ENCODE data around the gene CDH13.

Gene CDH13

DNA sequence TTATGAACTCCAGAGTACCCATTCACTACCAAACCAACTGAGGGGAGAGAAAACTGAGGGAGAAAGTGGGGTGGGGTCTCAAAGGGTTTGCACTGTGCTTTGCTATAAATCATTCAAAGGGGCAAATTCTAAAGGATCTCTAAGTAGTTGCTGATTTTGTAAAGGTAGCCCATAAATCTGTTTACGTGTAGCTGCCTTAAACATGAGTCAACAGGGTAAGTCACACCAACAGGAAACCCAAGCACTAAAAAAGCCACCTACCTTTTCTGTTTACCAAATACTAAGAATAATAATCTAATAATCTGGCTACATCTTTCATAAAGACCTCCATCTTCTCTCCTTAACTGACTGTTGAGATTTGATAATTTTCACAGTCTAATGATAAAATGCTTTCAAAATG is 1172.6 kb downstream of the CDH13 start:
- no peak for DNase-seq

DNA sequence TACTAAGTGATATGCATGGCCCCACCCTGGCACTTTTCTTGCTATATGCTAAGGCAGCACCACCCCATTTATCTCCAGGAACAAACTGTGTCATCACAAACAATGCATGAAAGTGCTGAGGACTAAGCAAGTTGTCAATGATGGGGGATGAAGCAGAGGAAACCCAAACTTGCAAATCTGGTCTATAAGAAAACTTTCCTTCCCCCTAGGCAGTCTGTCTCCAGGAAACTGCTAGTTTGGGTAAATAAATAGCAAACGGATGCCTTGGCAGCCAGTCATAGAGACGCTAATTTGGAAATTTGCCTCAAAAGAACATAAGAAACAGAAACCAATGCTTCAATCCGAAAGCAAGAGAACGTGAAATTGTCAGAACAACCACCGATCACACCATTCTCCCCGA is 1175.4 kb downstream of the CDH13 start:
- DNase-seq = no peak

GRCh38 chr16:83802554-83803205 is 1175.9 kb downstream of the CDH13 start:
- no peak for DNase-seq

DNA sequence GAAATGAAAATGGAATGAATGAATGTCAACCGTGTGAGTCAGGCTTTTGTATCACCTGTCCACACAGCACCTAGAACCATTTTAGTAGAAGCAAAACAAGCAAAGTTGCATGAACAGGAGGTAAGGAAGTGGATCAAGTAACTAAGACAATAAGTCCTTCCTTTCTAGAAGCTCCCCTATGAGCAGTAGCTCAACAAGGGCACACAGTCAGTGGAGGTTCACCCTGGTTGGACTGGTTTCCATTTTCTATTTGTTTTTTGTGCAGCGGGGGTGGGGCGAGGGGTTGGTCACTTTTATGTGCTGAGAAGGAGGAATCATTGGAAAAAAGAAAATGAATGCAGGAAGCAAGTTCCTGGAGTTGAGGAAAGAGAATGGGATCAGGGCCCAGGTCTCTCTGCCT is 1177.0 kb downstream of the CDH13 start:
- no peak for DNase-seq

- no peak for DNase-seq
These were observed 1177.6 kb downstream of the CDH13 start for GRCh38 chr16:83804366-83804765.

GRCh38 chr16:83806036-83806435 is 1179.3 kb downstream of the CDH13 start:
- DNase-seq = no peak

- DNase-seq = no peak
These were observed 1180.0 kb downstream of the CDH13 start for GRCh38 chr16:83806731-83807130.

DNA sequence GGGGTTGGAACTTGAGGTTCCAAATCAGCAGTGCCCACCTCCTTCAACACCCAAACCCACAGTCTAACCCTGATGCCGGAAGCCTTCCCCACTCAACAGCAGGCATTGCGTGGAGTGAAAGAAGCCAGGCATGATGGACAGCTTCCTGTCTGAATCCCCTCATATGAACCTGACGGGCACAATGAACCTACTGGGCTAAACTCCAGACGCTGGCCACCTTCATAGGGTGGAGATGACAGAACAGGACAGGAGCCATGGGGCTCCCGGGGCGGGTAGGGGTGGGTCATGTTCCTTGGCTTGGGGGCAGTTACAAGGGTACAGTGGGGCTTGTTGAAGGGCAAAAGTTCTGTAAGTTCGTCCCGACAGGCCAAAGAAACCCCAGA is 1180.5 kb downstream of the CDH13 start:
- no peak for DNase-seq

DNA sequence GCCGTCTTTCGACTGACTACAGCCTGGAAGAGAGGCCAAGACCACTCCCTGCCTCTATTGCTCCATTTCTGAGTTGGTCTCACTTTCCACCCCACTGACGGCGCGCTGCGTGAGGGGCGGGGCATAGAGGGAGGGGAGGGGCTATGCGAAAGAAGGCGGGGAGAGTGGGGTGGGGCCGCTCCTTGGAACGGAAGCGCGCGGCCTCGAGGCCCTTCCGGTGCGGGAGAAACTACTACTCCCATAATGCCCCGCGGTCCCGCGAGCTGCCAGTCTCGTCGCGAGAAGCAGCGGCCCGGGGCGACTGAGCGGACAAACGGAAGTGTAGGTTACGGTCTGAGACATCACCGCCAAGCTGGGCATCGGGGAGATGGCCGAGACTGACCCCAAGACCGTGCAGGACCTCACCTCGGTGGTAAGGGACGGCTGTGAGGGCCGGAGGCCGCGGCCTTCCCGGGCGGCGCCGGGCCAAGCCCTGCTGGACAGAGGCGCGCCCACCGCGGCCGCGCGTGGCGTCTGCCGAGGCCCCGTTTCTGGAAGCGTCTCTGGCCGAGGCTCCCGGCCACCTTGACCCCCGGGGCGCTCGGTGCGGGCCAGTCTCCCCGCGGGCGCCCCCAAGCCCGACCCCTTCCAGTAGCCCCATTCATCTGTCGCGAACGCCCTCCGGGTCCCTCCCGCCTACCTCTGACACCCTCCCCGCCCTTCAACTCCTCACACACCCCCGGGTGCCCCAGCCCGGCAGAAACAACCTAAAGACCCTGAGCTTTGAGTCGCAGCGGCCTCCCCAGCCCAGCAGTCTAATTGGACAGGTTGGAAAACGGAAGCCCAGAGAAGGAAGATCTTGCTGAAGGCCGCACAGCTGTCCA is 1181.2 kb downstream of the CDH13 start, which contains the start of gene HSBP1:
TSS of gene HSBP1 (plus strand) at position 269 of the 863 bp plus-strand sequence. CDS start at position 368, 99 bp downstream.
- peak; percentile 63 for DNase-seq

- no peak for DNase-seq
These were observed 1181.8 kb downstream of the CDH13 start for GRCh38 chr16:83808573-83809014.

GRCh38 chr16:83809092-83809491 is 1182.3 kb downstream of the CDH13 start:
- DNase-seq = no peak

DNA sequence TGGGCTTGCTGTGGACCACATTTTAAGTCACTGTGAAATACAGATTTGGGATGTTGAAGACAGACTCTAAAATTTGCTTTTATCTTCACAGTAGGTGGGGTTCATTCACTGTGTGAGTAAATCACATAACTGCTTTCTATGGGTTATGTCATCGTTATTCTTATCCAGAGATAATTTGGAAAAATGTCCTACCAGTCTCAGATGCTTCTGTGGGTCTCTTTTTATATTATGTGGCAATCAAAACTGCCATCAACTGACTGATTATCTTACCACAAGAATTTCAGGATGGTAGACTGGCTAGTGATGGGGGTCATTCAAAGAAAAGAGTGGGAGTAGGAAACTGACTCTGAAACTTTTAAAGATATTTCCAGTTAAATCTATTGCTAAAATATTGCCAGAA is 1184.1 kb downstream of the CDH13 start:
- no peak for DNase-seq

GRCh38 chr16:83813823-83814658 is 1187.3 kb downstream of the CDH13 start:
- peak; percentile 61 for DNase-seq

DNA sequence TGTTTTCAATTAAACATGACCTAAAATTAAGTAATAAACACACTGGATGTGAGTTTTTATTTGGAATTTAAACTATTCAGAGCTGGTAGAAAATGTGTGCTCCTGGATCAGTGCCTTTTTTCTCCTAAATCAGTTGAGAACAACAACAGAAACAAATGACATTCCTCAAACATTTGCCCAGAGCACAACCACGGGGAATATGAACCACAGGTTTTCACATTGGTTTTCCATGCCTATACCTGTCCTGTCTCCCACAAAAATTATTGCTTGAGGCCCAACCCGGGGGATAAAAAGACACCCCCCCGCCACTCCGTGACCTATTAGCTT is 1187.9 kb downstream of the CDH13 start:
- DNase-seq = no peak

DNA sequence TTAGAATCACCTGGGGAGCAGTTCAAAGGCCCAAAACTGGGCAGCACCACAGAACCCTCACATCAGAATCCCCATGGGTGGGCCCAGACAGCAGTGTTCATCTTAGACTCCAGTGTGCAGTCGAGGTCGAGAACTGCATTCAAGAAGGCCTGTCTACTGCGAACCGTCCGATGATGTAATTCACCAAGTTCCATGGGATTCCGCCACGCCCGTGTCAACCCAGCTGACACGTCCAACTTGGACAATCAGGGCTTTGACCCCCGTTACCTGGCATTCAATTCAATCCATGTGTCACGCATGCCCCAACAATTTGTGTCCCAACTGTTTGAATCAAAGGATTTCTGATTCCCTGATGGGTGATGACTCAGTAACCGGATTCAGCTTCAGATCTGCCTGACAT is 1190.3 kb downstream of the CDH13 start:
- no peak for DNase-seq

GRCh38 chr16:83818276-83818675 is 1191.5 kb downstream of the CDH13 start:
- no peak for DNase-seq

GRCh38 chr16:83819361-83819760 is 1192.6 kb downstream of the CDH13 start:
- DNase-seq = no peak

DNA sequence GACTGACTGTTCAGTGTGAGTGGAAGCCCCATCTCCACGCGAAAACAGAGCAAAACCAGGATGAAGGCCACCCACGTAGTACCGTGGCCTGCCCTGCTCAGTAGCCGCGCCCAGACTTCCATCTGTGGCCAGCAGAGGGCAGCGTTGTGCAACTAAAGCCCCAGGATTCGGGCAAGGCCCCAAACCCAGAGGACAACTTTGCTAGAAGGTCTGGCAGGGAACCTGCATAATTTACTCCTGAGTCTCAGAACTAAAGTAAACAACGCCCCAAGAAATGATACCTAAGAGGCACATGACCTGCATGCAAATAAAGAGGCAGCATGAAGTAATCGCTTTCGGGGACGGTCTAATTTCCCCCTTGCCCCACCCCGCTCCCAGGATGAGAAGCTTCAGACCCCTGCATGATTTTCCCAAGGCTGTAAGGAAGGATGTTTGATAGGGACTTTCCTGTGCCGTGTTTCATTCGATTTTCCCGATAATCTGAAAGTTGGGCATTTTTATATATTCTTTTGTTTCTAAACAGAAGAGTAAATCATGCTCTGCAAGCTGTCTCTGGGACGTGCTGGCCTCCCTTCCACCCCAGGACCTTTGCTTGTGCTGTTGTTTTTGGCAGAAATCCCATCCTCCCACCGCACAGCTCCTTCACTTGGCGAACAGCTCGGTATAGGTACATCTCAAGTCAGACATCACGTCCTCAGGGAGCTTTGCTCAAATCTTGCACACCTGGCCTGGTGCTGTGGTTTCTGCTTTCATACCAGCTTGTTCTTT is 1199.6 kb downstream of the CDH13 start:
- DNase-seq = peak; percentile 60

DNA sequence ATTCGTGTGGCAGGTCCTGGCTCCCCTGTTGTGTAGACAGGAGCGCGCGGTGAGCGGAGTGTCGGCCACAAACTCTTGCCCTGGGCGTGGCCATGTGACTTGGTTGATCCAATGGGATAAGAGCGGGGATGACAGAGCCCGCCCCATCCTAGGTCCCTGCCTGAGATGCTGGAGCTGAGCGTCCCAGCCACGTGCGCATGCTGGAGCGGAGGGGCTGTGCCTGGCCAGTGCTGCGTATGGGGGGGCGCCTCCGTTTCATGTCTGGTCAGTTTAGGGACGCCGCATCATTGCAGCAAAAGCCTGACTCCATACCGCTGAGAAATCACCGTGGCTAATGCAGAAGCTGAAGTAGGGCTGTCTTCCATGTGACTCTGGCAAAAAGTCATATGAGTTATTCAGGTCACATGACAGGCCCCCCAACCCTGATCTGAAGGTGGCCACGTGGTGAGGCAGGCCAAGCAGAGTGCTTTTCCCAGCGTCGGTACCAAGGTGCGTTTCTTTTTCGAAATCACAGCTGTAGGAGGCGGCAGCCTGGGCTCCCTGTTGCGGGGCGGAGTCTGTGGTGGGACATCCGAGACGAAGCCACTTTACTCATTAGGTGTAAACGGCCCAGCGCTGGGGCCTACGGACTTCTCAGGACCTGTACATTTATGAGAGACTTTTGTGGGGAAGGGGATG is 1203.5 kb downstream of the CDH13 start:
- DNase-seq = no peak

GRCh38 chr16:83830769-83831455 is 1204.1 kb downstream of the CDH13 start:
- DNase-seq = no peak

DNA sequence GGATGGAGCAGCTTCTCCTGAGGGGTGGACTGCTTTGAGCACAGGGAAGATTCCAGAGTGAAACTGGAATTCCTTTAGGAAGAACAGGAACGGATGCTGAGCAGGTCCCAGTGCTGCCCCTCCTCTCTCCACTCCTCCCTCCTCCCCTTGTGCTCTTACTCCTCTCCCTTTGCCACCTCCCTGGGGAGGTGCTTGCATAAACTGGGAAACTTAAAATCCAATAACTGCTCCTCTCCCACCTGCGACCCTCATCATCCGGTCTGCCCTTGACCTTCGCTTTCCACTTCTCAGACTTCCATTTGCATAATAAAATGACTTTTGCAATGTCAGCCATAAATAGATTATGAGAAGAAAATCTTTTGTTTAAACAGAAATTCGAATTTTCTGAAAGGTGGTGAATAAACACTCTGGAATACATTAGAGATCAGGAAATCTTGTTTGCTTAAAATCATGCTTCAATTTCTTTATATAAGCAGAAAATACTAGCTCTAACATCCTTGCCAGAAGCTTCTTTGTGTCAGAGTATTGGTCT is 1204.8 kb downstream of the CDH13 start:
- DNase-seq = no peak
